ENCODE results near the gene RPTOR.

RPTOR gene

DNA sequence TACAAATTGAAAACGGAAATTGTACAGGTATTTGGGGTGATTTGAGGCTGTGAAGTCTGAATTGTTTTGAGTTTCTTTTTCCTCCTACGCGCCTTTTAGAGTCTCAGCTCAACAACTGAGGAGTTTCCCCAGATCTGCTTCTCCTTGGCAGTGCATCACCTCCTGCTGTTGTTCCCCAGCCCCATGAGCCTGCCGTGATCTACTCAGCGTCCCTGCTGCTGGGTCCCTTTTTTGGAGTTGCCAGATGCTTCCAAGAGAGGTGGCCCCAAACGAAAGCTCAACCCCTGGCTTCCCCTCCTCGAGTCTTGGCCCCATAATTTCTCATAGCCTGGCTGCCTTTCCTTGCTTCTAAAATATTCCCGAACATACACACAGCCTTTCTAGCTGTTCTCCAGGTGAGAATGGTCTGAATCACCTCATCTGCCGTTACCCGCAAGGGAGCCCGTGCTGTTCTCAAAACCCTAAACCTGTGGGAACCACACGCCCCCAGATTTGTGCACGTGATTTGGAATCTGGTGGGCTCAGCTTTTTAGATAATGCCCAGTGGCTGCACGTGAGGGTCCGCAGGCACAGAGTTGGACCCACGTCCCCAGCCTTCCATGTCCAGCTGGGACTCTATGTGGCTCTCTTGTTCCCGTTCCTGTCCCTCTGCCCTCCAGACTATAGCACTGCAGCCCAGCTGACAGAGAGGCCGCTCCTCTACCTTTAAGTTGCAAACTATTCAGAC lies 267.9 kb downstream of the RPTOR start (continued):
- TF ChIP-seq, protein P1, sequence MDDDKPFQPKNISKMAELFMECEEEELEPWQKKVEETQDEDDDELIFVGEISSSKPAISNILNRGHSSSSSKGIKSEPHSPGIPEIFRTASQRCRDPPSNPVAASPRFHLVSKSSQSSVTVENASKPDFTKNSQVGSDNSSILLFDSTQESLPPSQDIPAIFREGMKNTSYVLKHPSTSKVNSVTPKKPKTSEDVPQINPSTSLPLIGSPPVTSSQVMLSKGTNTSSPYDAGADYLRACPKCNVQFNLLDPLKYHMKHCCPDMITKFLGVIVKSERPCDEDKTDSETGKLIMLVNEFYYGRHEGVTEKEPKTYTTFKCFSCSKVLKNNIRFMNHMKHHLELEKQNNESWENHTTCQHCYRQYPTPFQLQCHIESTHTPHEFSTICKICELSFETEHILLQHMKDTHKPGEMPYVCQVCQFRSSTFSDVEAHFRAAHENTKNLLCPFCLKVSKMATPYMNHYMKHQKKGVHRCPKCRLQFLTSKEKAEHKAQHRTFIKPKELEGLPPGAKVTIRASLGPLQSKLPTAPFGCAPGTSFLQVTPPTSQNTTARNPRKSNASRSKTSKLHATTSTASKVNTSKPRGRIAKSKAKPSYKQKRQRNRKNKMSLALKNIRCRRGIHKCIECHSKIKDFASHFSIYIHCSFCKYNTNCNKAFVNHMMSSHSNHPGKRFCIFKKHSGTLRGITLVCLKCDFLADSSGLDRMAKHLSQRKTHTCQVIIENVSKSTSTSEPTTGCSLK (tag by site-specific recombination; IDR thresholded peaks at IDR 0.05), result no peak

DNA sequence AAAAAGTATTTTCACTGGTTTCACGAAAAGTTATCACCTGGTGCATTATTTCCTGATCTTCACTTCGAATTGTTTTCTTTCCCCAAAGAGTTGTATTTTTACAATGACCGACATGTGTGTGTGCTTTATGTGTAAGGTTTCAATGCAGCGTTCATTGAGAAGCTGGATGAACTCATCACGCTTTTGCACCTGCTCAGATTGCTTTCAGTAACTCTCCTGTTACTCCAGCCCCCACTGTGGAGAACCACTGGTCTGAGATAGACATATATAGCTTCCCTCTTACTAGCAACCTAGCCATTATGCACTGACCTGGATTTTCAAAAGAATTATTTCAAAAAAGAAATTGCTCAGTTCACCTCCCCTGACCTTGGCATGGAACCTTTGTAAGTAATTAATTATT lies 268.7 kb downstream of the RPTOR start:
- Histone ChIP-seq H3K36me3 (ENCODE audit: control insufficient read depth in 2 of 2, insufficient read depth in 1 of 2, low read length in 2 of 2) (peaks cover 0 to 13% of the 10 kb centered on the region in 2 experiments; a peak in 1 of 3 replicates), H3K4me1 (ENCODE audit: control insufficient read depth, insufficient read depth, low read length) (no peaks in the 10 kb centered on the region), H3K27ac (ENCODE audit: extremely low read depth, low read depth, low read length) (no peak overlapping the region), H3K9me3 (ENCODE audit: control insufficient read depth, insufficient read depth, low read depth, low read length) (no peaks in the 10 kb centered on the region), H3K4me3 (ENCODE audit: low read depth, low read length) (no peak overlapping the region)
- POLR2A ChIA-PET, result no interaction called here
- CTCF ChIA-PET, result interaction anchor here (0.6 kb wide), 1 partner anchor 48 kb away, joined by 3 read pairs; no protein-coding TSS in a partner anchor
- TF ChIP-seq ZNF10 (tag by site-specific recombination; IDR thresholded peaks at IDR 0.05) (no peak), SP3 (tag by site-specific recombination; IDR thresholded peaks at IDR 0.05) (no peak), ZNF658 (tag by site-specific recombination; IDR thresholded peaks at IDR 0.05) (no peak), ZBTB48 (tag by site-specific recombination; IDR thresholded peaks at IDR 0.05) (no peak)
- TF ChIP-seq, protein P2, sequence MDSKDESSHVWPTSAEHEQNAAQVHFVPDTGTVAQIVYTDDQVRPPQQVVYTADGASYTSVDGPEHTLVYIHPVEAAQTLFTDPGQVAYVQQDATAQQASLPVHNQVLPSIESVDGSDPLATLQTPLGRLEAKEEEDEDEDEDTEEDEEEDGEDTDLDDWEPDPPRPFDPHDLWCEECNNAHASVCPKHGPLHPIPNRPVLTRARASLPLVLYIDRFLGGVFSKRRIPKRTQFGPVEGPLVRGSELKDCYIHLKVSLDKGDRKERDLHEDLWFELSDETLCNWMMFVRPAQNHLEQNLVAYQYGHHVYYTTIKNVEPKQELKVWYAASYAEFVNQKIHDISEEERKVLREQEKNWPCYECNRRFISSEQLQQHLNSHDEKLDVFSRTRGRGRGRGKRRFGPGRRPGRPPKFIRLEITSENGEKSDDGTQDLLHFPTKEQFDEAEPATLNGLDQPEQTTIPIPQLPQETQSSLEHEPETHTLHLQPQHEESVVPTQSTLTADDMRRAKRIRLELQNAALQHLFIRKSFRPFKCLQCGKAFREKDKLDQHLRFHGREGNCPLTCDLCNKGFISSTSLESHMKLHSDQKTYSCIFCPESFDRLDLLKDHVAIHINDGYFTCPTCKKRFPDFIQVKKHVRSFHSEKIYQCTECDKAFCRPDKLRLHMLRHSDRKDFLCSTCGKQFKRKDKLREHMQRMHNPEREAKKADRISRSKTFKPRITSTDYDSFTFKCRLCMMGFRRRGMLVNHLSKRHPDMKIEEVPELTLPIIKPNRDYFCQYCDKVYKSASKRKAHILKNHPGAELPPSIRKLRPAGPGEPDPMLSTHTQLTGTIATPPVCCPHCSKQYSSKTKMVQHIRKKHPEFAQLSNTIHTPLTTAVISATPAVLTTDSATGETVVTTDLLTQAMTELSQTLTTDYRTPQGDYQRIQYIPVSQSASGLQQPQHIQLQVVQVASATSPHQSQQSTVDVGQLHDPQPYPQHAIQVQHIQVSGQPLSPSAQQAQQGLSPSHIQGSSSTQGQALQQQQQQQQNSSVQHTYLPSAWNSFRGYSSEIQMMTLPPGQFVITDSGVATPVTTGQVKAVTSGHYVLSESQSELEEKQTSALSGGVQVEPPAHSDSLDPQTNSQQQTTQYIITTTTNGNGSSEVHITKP (tag by site-specific recombination; IDR thresholded peaks at IDR 0.05), result no peak
- TF ChIP-seq, protein P3, sequence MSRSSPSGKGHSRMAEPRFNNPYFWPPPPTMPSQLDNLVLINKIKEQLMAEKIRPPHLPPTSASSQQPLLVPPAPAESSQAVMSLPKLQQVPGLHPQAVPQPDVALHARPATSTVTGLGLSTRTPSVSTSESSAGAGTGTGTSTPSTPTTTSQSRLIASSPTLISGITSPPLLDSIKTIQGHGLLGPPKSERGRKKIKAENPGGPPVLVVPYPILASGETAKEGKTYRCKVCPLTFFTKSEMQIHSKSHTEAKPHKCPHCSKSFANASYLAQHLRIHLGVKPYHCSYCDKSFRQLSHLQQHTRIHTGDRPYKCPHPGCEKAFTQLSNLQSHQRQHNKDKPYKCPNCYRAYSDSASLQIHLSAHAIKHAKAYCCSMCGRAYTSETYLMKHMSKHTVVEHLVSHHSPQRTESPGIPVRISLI (tag by site-specific recombination; IDR thresholded peaks at IDR 0.05), result no peak
- TF ChIP-seq, protein P4, sequence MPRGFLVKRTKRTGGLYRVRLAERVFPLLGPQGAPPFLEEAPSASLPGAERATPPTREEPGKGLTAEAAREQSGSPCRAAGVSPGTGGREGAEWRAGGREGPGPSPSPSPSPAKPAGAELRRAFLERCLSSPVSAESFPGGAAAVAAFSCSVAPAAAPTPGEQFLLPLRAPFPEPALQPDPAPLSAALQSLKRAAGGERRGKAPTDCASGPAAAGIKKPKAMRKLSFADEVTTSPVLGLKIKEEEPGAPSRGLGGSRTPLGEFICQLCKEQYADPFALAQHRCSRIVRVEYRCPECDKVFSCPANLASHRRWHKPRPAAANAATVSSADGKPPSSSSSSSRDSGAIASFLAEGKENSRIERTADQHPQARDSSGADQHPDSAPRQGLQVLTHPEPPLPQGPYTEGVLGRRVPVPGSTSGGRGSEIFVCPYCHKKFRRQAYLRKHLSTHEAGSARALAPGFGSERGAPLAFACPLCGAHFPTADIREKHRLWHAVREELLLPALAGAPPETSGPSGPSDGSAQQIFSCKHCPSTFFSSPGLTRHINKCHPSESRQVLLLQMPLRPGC (tag by site-specific recombination; IDR thresholded peaks at IDR 0.05), result no peak

DNA sequence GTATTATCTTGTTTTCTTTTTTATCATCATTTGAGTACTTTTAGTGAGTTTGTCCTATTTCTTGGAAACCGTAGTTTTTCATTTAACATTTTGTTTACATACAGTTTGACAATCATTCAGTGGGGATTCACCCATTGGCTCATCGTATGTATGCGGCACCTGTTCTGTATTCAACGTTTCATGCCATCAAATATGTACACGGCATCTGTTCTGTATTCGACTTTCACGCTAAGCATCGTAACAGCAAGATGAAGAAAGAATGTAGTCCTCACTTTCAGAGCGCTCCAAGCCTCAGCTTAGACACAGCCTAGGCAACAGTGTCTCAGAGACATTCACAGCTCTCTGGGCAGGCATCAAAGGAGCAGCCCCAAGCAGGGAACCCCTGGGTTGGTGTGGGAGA lies 269.9 kb downstream of the RPTOR start:
- Histone ChIP-seq H3K27ac (ENCODE audit: extremely low read depth, low read depth, low read length) (no peak overlapping the region), H3K36me3 (ENCODE audit: control insufficient read depth in 2 of 2, insufficient read depth in 1 of 2, low read length in 2 of 2) (peaks cover 0 to 13% of the 10 kb centered on the region in 2 experiments; a peak in 1 of 3 replicates), H3K4me3 (ENCODE audit: low read depth, low read length) (no peak overlapping the region), H3K9me3 (ENCODE audit: control insufficient read depth, insufficient read depth, low read depth, low read length) (no peaks in the 10 kb centered on the region), H3K4me1 (ENCODE audit: control insufficient read depth, insufficient read depth, low read length) (no peaks in the 10 kb centered on the region)
- CTCF ChIA-PET, result interaction anchor here (0.7 kb wide), 1 partner anchor 10 kb away, joined by 3 read pairs; no protein-coding TSS in a partner anchor
- POLR2A ChIA-PET, result no interaction called here
- TF ChIP-seq ZNF157 (tag by site-specific recombination; IDR thresholded peaks at IDR 0.05) (no peak), GLI2 (tag by site-specific recombination; IDR thresholded peaks at IDR 0.05; ENCODE audit: borderline replicate concordance, low read depth) (no peak), ZNF16 (tag by site-specific recombination; IDR thresholded peaks at IDR 0.05; ENCODE audit: low read depth) (no peak), ZFP41 (tag by site-specific recombination; IDR thresholded peaks at IDR 0.05; ENCODE audit: borderline replicate concordance) (no peak), ZNF76 (tag by site-specific recombination; IDR thresholded peaks at IDR 0.05; ENCODE audit: borderline replicate concordance, low read depth) (no peak), ZNF529 (tag by site-specific recombination; IDR thresholded peaks at IDR 0.05; ENCODE audit: insufficient replicate concordance) (no peak), ZNF19 (tag by site-specific recombination; IDR thresholded peaks at IDR 0.05; ENCODE audit: low read depth) (no peak)
- TF ChIP-seq, protein P5, sequence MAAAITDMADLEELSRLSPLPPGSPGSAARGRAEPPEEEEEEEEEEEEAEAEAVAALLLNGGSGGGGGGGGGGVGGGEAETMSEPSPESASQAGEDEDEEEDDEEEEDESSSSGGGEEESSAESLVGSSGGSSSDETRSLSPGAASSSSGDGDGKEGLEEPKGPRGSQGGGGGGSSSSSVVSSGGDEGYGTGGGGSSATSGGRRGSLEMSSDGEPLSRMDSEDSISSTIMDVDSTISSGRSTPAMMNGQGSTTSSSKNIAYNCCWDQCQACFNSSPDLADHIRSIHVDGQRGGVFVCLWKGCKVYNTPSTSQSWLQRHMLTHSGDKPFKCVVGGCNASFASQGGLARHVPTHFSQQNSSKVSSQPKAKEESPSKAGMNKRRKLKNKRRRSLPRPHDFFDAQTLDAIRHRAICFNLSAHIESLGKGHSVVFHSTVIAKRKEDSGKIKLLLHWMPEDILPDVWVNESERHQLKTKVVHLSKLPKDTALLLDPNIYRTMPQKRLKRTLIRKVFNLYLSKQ (tag by site-specific recombination; IDR thresholded peaks at IDR 0.05; ENCODE audit: borderline replicate concordance), result no peak
- TF ChIP-seq, protein P6, sequence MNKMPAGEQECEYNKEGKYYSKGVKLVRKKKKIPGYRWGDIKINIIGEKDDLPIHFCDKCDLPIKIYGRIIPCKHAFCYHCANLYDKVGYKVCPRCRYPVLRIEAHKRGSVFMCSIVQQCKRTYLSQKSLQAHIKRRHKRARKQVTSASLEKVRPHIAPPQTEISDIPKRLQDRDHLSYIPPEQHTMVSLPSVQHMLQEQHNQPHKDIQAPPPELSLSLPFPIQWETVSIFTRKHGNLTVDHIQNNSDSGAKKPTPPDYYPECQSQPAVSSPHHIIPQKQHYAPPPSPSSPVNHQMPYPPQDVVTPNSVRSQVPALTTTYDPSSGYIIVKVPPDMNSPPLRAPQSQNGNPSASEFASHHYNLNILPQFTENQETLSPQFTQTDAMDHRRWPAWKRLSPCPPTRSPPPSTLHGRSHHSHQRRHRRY (tag by site-specific recombination; IDR thresholded peaks at IDR 0.05), result no peak
